NCI-H2196 (cell line): Measurements from ENCODE around the gene APOBEC2.

Source experiments
- DNase-seq: peaks from one replicate; lab custom pipeline; 2025; ENCODE audit not compliant: unreplicated experiment; lab: John Stamatoyannopoulos, UW

The APOBEC2 gene

DNA sequence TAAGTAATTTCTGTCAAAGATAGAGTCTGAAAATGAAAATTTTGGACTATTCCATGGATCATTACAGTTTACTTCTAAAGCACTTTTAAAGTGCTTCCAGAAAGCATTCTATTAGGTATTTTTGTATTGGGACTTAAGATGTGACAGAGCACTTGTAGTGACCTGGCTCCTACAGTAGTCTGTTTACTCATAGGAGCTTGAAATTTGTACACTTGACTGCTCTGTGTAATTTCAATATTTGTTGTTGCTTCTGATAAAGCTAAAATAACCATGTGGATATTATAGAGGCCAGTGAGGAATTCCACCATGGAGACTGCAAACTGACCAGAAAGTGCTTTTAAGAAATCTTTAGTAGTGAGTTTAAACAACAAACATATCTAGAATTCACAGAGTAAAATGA, 30.1 kb downstream of the APOBEC2 start:
- no peak for DNase-seq

DNA sequence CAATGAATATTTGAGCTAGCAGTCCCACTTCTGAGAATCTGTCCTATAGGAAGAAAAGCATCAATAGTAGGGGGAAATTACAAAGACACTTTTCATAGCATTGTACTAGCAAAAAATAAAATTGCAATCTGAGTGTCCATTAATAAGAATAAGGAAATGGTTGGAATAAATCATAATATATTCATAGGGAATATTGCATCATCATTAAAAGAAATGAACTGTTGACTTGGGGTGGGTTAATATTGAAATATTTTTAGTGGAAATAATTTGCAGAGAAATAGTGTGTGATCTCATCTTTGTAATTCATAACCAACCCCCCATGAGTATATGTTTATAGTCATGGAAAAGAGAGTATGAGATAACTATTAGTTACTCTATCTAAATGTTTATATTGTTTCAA, 32.2 kb downstream of the APOBEC2 start:
- no peak for DNase-seq

DNA sequence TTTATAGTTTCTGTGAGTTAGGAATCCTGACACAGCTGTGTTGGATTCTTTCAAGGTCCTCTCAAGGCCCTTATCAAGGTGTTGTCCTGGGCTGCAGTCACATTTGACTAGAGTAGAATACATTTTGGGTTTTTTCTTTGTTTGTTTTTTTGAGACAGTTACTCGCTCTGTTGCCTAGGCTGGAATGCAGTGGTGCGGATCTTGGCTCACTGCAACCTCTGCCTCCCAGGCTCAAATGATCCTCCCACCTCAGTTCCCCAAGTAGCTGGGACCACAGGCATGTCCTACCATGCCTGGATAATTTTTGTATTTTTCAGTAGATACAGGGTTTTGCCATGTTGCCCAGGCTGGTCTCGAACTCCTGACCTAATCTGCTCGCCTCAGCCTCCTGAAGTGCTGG, 35.4 kb downstream of the APOBEC2 start:
- DNase-seq: no peak

DNA sequence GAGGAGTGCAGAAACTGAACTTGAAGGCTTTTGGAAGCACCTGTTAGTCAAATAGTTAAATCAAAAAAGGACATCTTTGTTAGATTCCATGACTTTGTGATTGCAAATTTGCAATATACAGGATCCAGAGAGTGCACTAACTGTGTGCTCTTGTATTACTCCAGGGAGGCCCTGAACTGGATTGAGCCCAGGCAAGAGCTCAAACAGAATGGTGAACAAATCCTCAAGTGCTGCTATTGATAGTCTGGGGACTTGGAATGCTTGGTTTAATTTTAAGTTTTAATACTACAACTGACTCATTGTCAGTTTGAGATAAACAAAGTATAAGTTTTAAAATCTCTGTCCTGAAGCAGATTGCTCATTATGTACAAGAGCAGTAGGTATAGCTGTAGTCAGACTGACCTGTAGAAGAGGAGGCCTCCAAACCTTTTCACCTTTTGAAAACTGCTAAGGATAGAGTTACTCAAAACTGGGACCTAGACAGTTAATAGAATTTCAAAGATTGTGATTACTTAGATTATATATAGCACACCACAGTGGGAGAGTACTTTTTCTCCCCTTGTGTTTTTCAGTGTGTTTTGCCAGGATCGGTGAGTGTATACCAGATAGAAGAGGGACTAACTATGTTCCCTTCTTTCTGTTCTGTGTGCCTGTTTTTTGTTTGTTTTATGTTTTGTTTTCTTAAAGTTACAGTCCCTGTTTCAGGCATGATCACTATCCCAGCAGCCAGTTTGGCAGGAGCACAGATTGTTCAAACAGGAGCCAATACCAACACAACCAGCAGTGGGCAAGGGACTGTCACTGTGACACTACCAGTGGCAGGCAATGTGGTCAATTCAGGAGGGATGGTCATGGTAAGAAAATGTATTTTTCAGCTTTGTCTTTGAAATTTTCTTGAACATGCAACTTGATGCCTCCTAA, 38.1 kb downstream of the APOBEC2 start:
- DNase-seq: no peak

DNA sequence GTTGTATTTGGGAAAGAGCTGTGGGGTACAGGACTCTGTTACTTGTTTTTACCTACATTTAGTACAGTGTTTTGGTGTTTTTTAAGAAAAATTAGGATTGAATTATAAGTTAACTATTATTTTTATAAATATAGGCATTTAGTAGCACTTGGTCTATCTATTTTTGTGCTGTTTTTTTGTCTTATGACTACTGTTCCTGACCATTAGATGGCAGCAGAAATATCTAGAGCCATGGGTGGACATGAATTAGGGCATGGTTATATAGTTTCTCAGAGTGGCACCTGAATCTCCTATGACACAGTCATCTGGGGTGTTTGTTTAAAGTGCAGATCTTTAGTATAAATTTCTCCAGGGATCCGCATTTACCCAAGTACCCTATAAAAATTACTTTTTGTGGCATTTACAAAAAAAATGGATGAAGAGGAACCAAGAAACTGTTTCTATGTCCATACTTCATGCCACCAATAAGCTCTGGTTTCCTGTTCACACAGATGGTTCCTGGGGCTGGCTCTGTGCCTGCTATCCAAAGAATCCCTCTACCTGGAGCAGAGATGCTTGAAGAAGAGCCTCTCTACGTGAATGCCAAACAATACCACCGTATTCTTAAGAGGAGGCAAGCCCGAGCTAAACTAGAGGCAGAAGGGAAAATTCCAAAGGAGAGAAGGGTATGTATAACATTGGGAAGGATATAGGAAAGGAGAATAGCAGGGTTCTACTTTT, 39.6 kb downstream of the APOBEC2 start:
- peak; percentile 31 for DNase-seq

DNA sequence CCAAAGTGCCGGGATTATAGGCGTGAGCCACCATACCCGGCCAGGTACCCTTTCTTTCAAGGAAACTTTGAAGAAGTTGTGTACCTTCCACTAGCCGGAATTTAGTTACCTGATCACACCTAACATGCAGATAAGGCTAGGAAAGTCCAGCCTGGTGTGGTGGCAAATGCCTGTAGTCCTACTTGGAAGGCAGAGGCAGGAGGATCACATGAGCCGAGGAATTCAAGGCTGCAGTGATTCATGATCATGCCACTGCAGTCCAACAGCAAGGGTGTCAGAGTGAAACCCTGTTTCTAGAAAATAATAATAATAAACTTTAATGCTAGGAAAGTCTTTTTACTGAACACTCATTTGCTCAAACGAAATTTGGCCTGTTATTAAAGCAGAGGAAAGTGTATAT, 40.7 kb downstream of the APOBEC2 start:
- no peak for DNase-seq

DNA sequence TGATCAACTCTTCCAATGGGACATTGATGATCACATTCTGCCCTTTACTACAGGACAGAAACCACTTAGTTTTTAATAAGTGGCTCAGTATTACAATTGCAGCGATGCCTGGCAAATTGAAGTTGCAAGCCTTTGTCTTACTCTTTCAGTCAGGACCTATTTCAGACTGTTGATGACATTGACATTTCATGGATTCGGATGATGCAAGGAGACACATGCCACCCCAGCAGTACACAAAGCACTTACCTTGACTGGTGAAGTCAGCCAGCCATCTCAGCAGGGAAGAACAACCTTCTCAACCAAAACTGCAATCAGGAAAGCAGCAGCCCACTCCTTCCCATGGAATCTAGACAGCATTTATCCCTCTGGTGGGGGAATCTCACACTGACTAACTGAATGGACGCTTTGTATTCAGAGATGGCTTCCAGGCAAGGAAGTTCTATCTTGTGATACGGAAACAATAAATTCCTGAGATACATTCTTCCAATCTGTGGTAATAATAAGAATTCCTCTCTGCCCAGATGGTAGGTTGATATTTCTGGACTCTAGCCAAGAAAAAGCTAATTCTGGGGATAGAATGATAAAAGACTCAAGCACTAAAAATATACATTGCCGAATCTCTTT, 44.6 kb downstream of the APOBEC2 start:
- no peak for DNase-seq

DNA sequence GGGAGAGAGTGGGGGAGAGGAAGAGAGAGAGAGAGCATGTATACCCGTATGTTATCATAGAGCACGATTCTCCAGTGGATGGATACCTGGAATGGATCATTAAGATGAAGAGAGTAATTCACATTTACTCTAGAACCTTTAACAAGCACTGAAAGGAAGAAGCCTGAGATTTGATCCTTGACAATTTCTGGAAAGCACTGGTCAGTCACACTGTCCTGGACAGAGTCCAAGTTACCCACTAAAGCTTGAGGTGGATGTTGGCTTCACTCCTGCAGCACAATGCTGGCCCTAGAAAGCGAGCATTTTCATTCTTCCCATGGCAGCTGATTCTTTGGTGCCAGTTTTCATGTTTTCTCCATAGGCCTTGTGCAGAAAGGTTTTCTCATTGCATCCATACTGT, 45.4 kb downstream of the APOBEC2 start:
- no peak for DNase-seq

DNA sequence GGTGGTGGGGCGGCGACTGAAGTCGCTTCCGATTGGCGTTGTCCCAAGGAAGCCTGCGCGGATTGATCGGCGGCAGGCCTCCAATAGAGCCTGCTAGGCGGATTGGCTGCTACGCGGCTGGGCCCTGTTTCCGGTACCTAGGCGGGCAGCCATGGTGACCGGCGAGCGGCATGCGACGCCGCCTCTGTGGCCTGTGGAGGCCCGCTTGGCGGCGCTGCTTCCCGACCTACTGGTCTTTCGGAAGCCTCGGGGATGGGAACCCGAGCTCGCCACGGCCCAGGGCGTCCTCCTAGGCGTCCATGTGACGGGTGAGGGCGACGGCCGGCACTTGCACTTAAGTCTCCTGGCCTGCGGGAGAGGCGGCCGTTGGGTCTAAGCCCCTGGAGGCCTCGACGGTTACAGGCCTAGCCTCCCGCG, 47.9 kb downstream of the APOBEC2 start:
- DNase-seq: no peak

DNA sequence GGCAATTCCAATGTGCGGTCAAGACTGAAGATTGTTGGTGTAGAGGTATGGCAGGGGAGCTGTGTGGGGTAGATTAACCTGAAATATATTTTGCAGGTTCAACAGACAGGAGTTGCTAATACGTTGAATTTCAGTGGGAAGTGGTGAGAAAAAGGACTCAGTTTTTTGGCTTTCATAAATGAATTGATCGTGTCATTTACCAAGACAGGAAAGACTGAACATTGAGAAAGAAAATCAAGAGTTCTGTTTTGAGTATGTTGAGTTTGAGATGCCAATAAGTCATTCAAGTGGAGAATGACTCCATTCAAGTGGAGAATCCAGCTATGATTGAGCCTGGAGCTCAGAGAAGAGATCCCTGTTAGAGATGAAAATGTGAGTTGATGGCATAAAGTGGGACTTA, 50.8 kb downstream of the APOBEC2 start:
- DNase-seq: no peak

DNA sequence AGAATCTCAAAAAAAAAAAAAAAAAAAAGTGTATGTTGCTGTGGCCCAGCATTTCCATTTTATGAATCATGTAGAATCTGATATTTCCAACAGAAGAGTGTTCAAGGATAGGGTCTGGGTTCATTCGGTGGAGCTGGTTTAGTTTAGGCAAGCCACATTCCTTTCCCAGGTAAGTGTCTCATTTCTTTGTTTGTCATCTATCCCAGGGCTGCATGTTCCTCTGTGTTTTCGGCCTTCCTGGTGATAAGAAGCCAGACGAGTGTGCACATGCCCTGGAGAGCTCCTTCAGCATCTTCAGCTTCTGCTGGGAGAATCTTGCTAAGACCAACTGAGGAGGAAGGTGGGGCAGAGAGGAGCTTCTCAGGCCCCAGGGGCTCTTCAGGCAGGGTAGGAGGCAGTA, 58.0 kb downstream of the APOBEC2 start:
- DNase-seq: no peak
